Keratinocyte (primary cell): ENCODE measurements around the gene FLYWCH2.

ENCODE experiments used
- EZH2 ChIP-seq: IDR thresholded peaks from one replicate; pipeline ENCODE4 v1.6.1; 2012; ENCODE audit warnings: inconsistent platforms, mild to moderate bottlenecking, low read length, moderate library complexity
- TF ChIP-seq, protein P1 (sequence below), 3 experiments: IDR thresholded peaks in 1 of 3; conservative IDR thresholded peaks in 1 of 3; optimal IDR thresholded peaks in 1 of 3; 2 replicates in 2 of 3; 3 replicates in 1 of 3; pipeline versions ENCODE3 to v1.5.1; 2011; ENCODE audit warnings: low read length in 3 of 3, mild to moderate bottlenecking in 3 of 3, moderate library complexity in 2 of 3, control low read depth in 1 of 3, inconsistent platforms in 1 of 3; ENCODE audit not compliant: insufficient read depth in 2 of 3; ENCODE audit errors: extremely low read depth in 1 of 3

- TF ChIP-seq, protein P1, sequence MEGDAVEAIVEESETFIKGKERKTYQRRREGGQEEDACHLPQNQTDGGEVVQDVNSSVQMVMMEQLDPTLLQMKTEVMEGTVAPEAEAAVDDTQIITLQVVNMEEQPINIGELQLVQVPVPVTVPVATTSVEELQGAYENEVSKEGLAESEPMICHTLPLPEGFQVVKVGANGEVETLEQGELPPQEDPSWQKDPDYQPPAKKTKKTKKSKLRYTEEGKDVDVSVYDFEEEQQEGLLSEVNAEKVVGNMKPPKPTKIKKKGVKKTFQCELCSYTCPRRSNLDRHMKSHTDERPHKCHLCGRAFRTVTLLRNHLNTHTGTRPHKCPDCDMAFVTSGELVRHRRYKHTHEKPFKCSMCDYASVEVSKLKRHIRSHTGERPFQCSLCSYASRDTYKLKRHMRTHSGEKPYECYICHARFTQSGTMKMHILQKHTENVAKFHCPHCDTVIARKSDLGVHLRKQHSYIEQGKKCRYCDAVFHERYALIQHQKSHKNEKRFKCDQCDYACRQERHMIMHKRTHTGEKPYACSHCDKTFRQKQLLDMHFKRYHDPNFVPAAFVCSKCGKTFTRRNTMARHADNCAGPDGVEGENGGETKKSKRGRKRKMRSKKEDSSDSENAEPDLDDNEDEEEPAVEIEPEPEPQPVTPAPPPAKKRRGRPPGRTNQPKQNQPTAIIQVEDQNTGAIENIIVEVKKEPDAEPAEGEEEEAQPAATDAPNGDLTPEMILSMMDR (optimal IDR thresholded peaks at IDR 0.05 in 1 of 3, IDR thresholded peaks at IDR 0.05 in 1 of 3, conservative IDR thresholded peaks at IDR 0.05 in 1 of 3; ENCODE audit: extremely low read depth in 1 of 3, insufficient read depth in 2 of 3, low read length in 3 of 3): no peak
- no peak for TF ChIP-seq EZH2
Measured at GRCh38 chr16:2856686-2857450, 26.1 kb upstream of the FLYWCH2 start.
